CD4-positive, alpha-beta T cell (primary cell): ENCODE results near the gene VIL1. TPM values are rescaled to one million over a fixed set of nuclear protein-coding genes. Genes with fewer than 3 reads are reported as not detected.

Experiments
- ATAC-seq: fragments of 200-7000 bp; cut with Tn5 transposase; one replicate; pipeline ENCODE4 v1.10.0; 2022; ENCODE audit warnings: mild to moderate bottlenecking; ENCODE audit not compliant: poor library complexity
- CTCF ChIA-PET: fragments of 350-600 bp; sonication (Branson Sonifier 250); formaldehyde crosslinking; loops from one replicate; lab custom pipeline; 2021; ENCODE audit warnings: antibody characterized with exemption, inconsistent platforms; lab: Charles Lee
- POLR2A ChIA-PET: fragments of 350-600 bp; sonication (Branson Sonifier 250); formaldehyde crosslinking; loops from one replicate; lab custom pipeline; 2021; ENCODE audit warnings: antibody characterized with exemption, inconsistent platforms; lab: Charles Lee
- DNase-seq, 14 experiments: peaks; one replicate each; pipeline ENCODE4 v3.0.0-alpha.2; 2013 to 2020; ENCODE audit warnings: mixed read lengths in 2 of 14
- H3K27ac ChIP-seq, 2 donors: one replicate each; pipeline versions ENCODE4 v1.5.1 to v1.7.0; 2013; ENCODE audit warnings: low read length in 2 of 2, low read depth in 1 of 2, mild to moderate bottlenecking in 1 of 2
- H3K27me3 ChIP-seq, 2 experiments: 1 replicate in 1 of 2; 2 replicates in 1 of 2; pipeline versions ENCODE4 v1.6.1 to v1.7.0; 2013; ENCODE audit warnings: low read length in 2 of 2, control low read depth in 1 of 2, mild to moderate bottlenecking in 1 of 2, moderate library complexity in 1 of 2; ENCODE audit not compliant: insufficient read depth in 2 of 2, control insufficient read depth in 1 of 2
- H3K36me3 ChIP-seq: one replicate; pipeline ENCODE4 v1.6.1; 2013; ENCODE audit warnings: low read length, control low read depth; ENCODE audit not compliant: insufficient read depth
- H3K4me1 ChIP-seq: one replicate; pipeline ENCODE4 v1.6.1; 2013; ENCODE audit warnings: low read length, control low read depth; ENCODE audit not compliant: insufficient read depth
- H3K4me3 ChIP-seq: one replicate; pipeline ENCODE4 v1.5.1; 2013; ENCODE audit warnings: mild to moderate bottlenecking, low read length, moderate library complexity
- H3K9me3 ChIP-seq, 2 experiments: 1 replicate in 1 of 2; 2 replicates in 1 of 2; pipeline versions ENCODE4 v1.6.1 to v1.7.0; 2013; ENCODE audit warnings: low read length in 2 of 2, mild to moderate bottlenecking in 2 of 2, control low read depth in 1 of 2, moderate library complexity in 1 of 2; ENCODE audit not compliant: control insufficient read depth in 1 of 2, insufficient read depth in 1 of 2
- H3K27ac Mint-ChIP-seq: one replicate; pipeline ENCODE4 v1.8.0; 2020; ENCODE audit warnings: mixed read lengths
- H3K27me3 Mint-ChIP-seq: one replicate; pipeline ENCODE4 v1.8.0; 2021; ENCODE audit warnings: mixed read lengths
- H3K36me3 Mint-ChIP-seq: one replicate; pipeline ENCODE4 v1.8.0; 2021; ENCODE audit warnings: low read depth, mixed read lengths
- H3K4me1 Mint-ChIP-seq: one replicate; pipeline ENCODE4 v1.8.0; 2021; ENCODE audit warnings: low read depth, mixed read lengths
- H3K4me3 Mint-ChIP-seq: one replicate; pipeline ENCODE4 v1.8.0; 2020; ENCODE audit warnings: mild to moderate bottlenecking, mixed read lengths
- H3K9me3 Mint-ChIP-seq: one replicate; pipeline ENCODE4 v1.8.0; 2020; ENCODE audit warnings: mixed read lengths
- CTCF ChIP-seq: fragments of 200-600 bp; IDR thresholded peaks from one replicate; pipeline ENCODE4 v1.8.0; 2022; ENCODE audit warnings: antibody characterized with exemption, mild to moderate bottlenecking
- intact Hi-C, 2 experiments: fragments of 100-400 bp; cut with DNase I in 1 of 2; cut with micrococcal nuclease in 1 of 2; formaldehyde crosslinking; loops; one replicate each; pipeline versions ENCODE4 v1.15.1 to v1.9.0; 2023 to 2025; cut with DNase I, micrococcal nuclease
- total RNA-seq, 174 experiments: library from RNA in 2 of 174; stranded (reverse) in 2 of 174; gene quantifications; one replicate each; pipeline ENCODE4 v1.2.3 and lab custom pipeline; 2021 to 2026

The VIL1 gene
- total RNA-seq, 2 experiments from 2014 or later, result 0.20 to 0.33 TPM

DNA sequence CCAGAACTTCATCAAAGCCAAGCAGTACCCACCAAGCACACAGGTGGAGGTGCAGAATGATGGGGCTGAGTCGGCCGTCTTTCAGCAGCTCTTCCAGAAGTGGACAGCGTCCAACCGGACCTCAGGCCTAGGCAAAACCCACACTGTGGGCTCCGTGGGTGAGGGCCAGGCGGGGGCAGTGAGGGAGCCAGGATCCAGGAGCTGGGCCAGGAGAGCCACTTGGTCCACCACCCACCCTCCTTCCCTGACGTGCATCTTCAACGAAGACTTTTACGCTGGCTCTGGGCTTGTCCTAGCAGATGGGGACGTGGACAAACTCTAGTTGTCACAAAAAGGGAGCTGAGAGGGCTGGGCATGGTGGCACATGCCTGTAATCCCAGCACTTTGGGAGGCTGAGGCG is 11.8 kb downstream of the VIL1 start:
- Mint-ChIP-seq H3K9me3 (no peaks in the 10 kb centered on the region), H3K27me3 (no peaks in the 10 kb centered on the region), H3K4me1 (no peaks in the 10 kb centered on the region), H3K27ac (no peak overlapping the region), H3K36me3 (no peaks in the 10 kb centered on the region), H3K4me3 (no peak overlapping the region)
- intact Hi-C loops, result no loop called here
- Histone ChIP-seq H3K9me3 (no peaks in the 10 kb centered on the region), H3K27me3 (peaks cover 0 to 3% of the 10 kb centered on the region in 2 experiments), H3K4me1 (no peaks in the 10 kb centered on the region), H3K4me3 (no peak overlapping the region), H3K36me3 (no peaks in the 10 kb centered on the region), H3K27ac (no peak overlapping the region)
- CTCF ChIA-PET, result no interaction called here
- DNase-seq (peak in 1 of 14 experiments; percentile 7), ATAC-seq (no peak)
- no peak for TF ChIP-seq CTCF
- POLR2A ChIA-PET, result interaction anchor here (0.6 kb wide), 1 partner anchor 22 kb away, joined by 3 read pairs; no protein-coding TSS in a partner anchor

DNA sequence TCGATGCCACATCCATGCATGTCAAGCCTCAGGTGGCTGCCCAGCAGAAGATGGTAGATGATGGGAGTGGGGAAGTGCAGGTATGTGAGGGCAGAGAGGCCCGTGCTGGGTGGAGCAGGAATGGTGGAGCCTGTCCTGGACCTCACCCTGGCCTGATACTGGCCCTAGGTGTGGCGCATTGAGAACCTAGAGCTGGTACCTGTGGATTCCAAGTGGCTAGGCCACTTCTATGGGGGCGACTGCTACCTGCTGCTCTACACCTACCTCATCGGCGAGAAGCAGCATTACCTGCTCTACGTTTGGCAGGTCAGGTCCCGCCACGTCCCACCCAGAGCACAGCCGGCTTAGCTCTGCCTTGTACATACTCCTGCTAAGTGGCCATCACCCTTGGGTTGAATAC is 13.0 kb downstream of the VIL1 start:
- H3K4me3 ChIP-seq, result no peak overlapping the region
- Mint-ChIP-seq H3K9me3 (no peaks in the 10 kb centered on the region), H3K36me3 (no peaks in the 10 kb centered on the region), H3K4me1 (no peaks in the 10 kb centered on the region), H3K27me3 (no peaks in the 10 kb centered on the region), H3K4me3 (no peak overlapping the region), H3K27ac (no peak overlapping the region)
- intact Hi-C loops, result no loop called here
- POLR2A ChIA-PET, result no interaction called here
- no peak for TF ChIP-seq CTCF
- H3K36me3 ChIP-seq, result no peaks in the 10 kb centered on the region
- no peak for ATAC-seq
- no peaks in the 10 kb centered on the region for H3K4me1 ChIP-seq
- H3K9me3 ChIP-seq, result no peaks in the 10 kb centered on the region
- CTCF ChIA-PET, result no interaction called here
- DNase-seq, result peak in 1 of 14 experiments; percentile 25
- no peak overlapping the region for H3K27ac ChIP-seq
- peaks cover 0 to 3% of the 10 kb centered on the region in 2 experiments for H3K27me3 ChIP-seq

DNA sequence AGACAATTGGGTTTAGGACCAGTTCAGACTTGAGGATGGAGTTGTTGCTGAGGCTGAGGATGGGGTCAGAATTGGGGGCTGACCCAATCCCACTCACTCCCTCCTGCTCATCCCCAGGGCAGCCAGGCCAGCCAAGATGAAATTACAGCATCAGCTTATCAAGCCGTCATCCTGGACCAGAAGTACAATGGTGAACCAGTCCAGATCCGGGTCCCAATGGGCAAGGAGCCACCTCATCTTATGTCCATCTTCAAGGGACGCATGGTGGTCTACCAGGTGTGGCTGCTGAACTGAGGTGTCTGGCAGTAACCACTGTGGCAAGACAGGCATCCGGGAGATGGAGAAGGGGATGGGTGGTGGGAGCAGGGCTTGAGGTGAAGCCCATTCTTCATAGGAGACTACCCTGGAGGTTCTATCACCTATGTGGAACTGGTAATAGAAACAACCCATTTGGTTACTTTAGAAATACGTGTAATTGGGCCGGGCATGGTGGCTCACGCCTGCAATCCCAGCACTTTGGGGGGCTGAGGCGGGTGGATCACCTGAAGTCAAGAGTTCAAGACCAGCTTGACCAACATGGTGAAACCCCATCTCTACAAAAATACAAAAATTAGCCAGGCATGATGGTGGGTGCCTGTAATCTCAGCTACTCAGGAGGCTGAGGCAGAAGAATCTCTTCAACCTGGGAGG is 13.9 kb downstream of the VIL1 start:
- DNase-seq, result no peak

More for the DNA sequence above, 13.9 kb downstream of the VIL1 start:
- H3K36me3 Mint-ChIP-seq, result no peaks in the 10 kb centered on the region
- POLR2A ChIA-PET, result no interaction called here
- Histone ChIP-seq H3K27ac (no peak overlapping the region), H3K36me3 (no peaks in the 10 kb centered on the region), H3K27me3 (peaks cover 0 to 3% of the 10 kb centered on the region in 2 experiments), H3K4me3 (no peak overlapping the region), H3K9me3 (no peaks in the 10 kb centered on the region), H3K4me1 (no peaks in the 10 kb centered on the region)
- H3K4me1 Mint-ChIP-seq, result no peaks in the 10 kb centered on the region
- no peak overlapping the region for H3K27ac Mint-ChIP-seq
- no peak overlapping the region for H3K4me3 Mint-ChIP-seq
- no peaks in the 10 kb centered on the region for H3K9me3 Mint-ChIP-seq
- intact Hi-C loops, result no loop called here
- CTCF ChIA-PET, result no interaction called here
- no peak for TF ChIP-seq CTCF
- H3K27me3 Mint-ChIP-seq, result no peaks in the 10 kb centered on the region
- no peak for ATAC-seq
